Loucy (cell line): ENCODE results near the gene FRS2.

Experiments
- EZH2phosphoT487 ChIP-seq: fragments of 200-600 bp; IDR thresholded peaks from 2 replicates; pipeline ENCODE4 v1.6.1; 2018; ENCODE audit warnings: antibody characterized with exemption, mild to moderate bottlenecking, moderate library complexity, borderline replicate concordance
- TF ChIP-seq, protein P1 (sequence below): fragments of 200-600 bp; sonication (generic); conservative IDR thresholded peaks from 2 replicates; pipeline ENCODE4 v1.5.1; 2014; ENCODE audit warnings: mild to moderate bottlenecking, antibody characterized with exemption, low read length

DNA sequence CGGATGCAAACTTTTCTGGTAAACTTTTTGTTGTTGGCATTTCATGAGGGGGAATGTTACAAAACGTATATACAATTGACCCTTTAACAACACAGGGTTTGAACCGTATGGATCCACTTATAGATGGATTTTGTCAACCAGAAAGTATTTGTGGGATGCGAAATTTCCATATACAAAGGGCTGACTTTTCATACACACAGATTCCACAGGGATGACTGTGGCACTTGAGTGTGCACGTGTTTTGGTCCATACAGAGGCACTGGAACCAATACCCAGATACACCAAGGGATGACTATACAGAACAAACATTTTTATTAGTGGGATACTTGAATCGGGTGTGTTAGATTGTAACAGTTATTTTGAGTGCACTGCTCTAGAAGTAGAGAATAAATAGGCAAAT is 85.3 kb downstream of the FRS2 start:
- TF ChIP-seq, protein P1, sequence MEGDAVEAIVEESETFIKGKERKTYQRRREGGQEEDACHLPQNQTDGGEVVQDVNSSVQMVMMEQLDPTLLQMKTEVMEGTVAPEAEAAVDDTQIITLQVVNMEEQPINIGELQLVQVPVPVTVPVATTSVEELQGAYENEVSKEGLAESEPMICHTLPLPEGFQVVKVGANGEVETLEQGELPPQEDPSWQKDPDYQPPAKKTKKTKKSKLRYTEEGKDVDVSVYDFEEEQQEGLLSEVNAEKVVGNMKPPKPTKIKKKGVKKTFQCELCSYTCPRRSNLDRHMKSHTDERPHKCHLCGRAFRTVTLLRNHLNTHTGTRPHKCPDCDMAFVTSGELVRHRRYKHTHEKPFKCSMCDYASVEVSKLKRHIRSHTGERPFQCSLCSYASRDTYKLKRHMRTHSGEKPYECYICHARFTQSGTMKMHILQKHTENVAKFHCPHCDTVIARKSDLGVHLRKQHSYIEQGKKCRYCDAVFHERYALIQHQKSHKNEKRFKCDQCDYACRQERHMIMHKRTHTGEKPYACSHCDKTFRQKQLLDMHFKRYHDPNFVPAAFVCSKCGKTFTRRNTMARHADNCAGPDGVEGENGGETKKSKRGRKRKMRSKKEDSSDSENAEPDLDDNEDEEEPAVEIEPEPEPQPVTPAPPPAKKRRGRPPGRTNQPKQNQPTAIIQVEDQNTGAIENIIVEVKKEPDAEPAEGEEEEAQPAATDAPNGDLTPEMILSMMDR: no peak
- TF ChIP-seq EZH2phosphoT487: no peak
